Progenitor cell of endocrine pancreas (in vitro differentiated cells): ENCODE measurements around the gene VMAC. TPM values are rescaled to one million over a fixed set of nuclear protein-coding genes. Genes with fewer than 3 reads are reported as not detected.

Experiments
- DNase-seq: peaks from one replicate; pipeline ENCODE4 v3.0.0; 2021; ENCODE audit warnings: low spot score; ENCODE audit not compliant: unreplicated experiment
- H3K27ac Mint-ChIP-seq: 2 replicates; pipeline ENCODE4 v1.8.0; 2021; ENCODE audit warnings: mild to moderate bottlenecking, moderate library complexity, mixed read lengths
- H3K27me3 Mint-ChIP-seq: 2 replicates; pipeline ENCODE4 v1.8.0; 2021; ENCODE audit warnings: mixed read lengths
- H3K36me3 Mint-ChIP-seq: 2 replicates; pipeline ENCODE4 v1.8.0; 2022; ENCODE audit warnings: mixed read lengths; ENCODE audit not compliant: insufficient read depth
- H3K4me1 Mint-ChIP-seq: 2 replicates; pipeline ENCODE4 v1.8.0; 2021; ENCODE audit warnings: low read depth, mixed read lengths
- H3K4me3 Mint-ChIP-seq: 2 replicates; pipeline ENCODE4 v1.8.0; 2021; ENCODE audit warnings: low read depth, mild to moderate bottlenecking, moderate library complexity, mixed read lengths
- H3K9me3 Mint-ChIP-seq: 2 replicates; pipeline ENCODE4 v1.8.0; 2021; ENCODE audit warnings: low read depth, mixed read lengths
- total RNA-seq: library from RNA; stranded (reverse); gene quantifications from 2 replicates; pipeline ENCODE4 v1.2.1, GENCODE V29; 2021
- TF ChIP-seq, protein P1 (sequence below): fragments of 200-600 bp; sonication (generic); IDR thresholded peaks from one replicate; pipeline ENCODE4 v1.5.0; 2021; ENCODE audit warnings: antibody characterized with exemption, mild to moderate bottlenecking; ENCODE audit not compliant: unreplicated experiment

Gene VMAC
- total RNA-seq, 1 donor from 2014 or later, result 15.2 TPM

DNA sequence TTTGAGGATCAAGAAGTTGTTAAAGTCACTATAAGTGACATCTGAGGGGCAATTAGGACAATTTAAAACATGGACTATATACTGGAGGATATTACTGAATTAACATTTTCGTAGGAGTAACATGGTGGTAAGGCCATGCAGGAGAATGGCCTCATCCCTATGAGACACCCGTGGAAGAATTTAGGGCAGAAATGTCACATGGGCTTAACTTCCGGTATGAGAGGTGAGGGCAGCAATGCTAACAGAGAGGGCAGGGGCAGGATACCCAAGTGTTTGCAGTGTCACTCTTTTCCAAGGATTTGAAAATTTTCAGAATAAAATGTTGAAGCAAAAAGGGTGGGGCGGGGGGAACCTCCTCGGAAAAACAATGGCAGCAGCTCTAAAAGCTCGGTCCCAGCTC is 49.6 kb downstream of the VMAC start:
- TF ChIP-seq, protein P1, sequence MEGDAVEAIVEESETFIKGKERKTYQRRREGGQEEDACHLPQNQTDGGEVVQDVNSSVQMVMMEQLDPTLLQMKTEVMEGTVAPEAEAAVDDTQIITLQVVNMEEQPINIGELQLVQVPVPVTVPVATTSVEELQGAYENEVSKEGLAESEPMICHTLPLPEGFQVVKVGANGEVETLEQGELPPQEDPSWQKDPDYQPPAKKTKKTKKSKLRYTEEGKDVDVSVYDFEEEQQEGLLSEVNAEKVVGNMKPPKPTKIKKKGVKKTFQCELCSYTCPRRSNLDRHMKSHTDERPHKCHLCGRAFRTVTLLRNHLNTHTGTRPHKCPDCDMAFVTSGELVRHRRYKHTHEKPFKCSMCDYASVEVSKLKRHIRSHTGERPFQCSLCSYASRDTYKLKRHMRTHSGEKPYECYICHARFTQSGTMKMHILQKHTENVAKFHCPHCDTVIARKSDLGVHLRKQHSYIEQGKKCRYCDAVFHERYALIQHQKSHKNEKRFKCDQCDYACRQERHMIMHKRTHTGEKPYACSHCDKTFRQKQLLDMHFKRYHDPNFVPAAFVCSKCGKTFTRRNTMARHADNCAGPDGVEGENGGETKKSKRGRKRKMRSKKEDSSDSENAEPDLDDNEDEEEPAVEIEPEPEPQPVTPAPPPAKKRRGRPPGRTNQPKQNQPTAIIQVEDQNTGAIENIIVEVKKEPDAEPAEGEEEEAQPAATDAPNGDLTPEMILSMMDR, result no peak
- H3K27ac Mint-ChIP-seq, result peak overlapping the region; percentile 90
- H3K9me3 Mint-ChIP-seq, result no peaks in the 10 kb centered on the region
- H3K27me3 Mint-ChIP-seq, result no peaks in the 10 kb centered on the region
- H3K4me1 Mint-ChIP-seq, result peaks cover 66% of the 10 kb centered on the region
- DNase-seq, result no peak
- no peak overlapping the region for H3K4me3 Mint-ChIP-seq
- H3K36me3 Mint-ChIP-seq, result peaks cover 4% of the 10 kb centered on the region

DNA sequence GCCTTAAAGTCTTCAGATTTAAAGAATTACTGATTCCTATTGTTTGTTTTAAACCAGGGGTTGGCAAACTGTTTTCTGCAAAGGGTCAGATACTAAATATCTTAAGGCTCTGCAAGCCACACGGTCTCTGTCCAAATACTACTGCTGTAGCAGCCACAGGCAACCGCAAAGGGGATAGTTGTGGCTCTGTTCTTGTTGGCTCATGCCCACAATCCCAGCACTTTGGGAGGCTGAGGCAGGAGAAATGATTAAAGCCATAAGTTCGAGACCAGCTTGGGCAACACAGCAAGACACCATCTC is 50.9 kb downstream of the VMAC start:
- no peak for DNase-seq

DNA sequence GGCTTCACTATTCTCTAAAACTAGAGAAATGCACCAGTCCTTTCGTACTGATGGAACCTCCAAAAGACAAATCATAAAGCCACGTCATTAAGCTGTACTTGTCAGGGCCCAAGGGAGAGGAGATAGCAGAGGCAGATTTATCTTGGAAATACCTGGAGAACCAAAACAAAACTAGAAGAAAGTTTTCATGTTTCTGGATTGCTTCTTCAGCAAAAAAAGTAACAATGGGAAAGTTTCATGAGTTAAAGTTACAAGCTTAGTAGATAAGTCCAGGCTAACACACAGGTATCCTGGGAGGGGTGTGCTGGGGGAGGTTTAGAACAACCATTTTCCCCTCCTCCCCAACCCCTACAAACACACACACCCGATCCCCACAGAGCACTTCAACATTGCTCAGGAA is 51.7 kb downstream of the VMAC start:
- Mint-ChIP-seq H3K27ac (peak overlapping the region; percentile 46), H3K4me1 (peaks cover 62% of the 10 kb centered on the region), H3K36me3 (no peaks in the 10 kb centered on the region), H3K4me3 (no peak overlapping the region), H3K27me3 (no peaks in the 10 kb centered on the region), H3K9me3 (no peaks in the 10 kb centered on the region)
- no peak for DNase-seq
- TF ChIP-seq, protein P1, result no peak

More for the DNA sequence above, 50.9 kb downstream of the VMAC start:
- Mint-ChIP-seq H3K4me1 (peaks cover 61% of the 10 kb centered on the region), H3K27ac (peak overlapping the region; percentile 16), H3K27me3 (no peaks in the 10 kb centered on the region), H3K36me3 (peaks cover 2% of the 10 kb centered on the region), H3K9me3 (no peaks in the 10 kb centered on the region), H3K4me3 (no peak overlapping the region)
- TF ChIP-seq, protein P1, result no peak

DNA sequence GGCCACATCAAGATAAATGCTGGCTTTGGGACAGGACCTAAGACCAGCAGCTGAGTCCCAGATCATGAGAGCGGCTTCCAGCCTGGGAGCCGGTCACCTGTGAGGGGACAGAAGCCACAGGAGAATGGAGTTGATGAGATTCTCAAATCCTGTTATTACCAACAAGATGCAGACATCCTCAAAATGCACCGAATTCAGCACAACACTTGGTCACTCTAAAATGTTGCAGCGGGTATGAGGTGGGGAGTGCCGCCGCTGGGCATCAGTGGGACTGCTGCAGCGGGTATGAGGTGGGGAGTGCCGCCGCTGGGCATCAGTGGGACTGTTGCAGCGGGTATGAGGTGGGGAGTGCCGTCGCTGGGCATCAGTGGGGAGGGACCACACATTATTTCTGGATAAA is 52.1 kb downstream of the VMAC start:
- Mint-ChIP-seq H3K9me3 (no peaks in the 10 kb centered on the region), H3K27ac (no peak overlapping the region), H3K4me3 (no peak overlapping the region), H3K36me3 (no peaks in the 10 kb centered on the region), H3K4me1 (peaks cover 60% of the 10 kb centered on the region), H3K27me3 (no peaks in the 10 kb centered on the region)
- TF ChIP-seq, protein P1, result no peak
- DNase-seq, result no peak

DNA sequence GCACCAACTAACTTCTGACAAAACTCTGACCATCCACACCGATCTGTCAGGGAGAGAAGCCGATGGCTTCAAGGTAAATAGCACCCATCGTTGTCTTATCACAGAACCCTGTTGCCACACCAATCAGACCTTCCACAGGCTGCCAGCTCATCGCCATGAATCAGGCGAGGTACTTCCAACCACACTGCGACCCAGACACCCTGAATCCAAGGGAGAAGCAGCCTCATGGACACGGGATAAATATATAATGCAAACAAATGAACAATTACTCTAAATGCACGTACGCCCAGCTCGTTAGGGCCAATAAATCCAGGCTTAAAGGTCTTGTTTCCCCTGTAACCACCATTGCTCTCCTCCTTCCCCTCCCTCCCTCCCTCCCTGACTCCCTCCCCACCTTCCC is 52.5 kb downstream of the VMAC start:
- Mint-ChIP-seq H3K27ac (peak overlapping the region; percentile 80), H3K36me3 (no peaks in the 10 kb centered on the region), H3K9me3 (no peaks in the 10 kb centered on the region), H3K4me1 (peaks cover 63% of the 10 kb centered on the region), H3K4me3 (no peak overlapping the region), H3K27me3 (no peaks in the 10 kb centered on the region)
- TF ChIP-seq, protein P1, result no peak
- no peak for DNase-seq
